Inferior parietal cortex (tissue), 1 donor: Measurements from ENCODE around the gene IGSF23.

Experiments used
- DNase-seq: peaks from one replicate; pipeline ENCODE4 v3.0.0-alpha.2; 2016; ENCODE audit errors: extremely low spot score

IGSF23 gene, protein sequence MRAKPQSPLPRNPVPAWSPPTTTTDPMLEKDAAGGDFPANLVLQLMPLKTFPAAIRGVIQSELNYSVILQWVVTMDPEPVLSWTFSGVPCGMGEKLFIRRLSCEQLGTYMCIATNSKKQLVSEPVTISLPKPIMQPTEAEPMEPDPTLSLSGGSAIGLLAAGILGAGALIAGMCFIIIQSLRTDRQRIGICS

DNA sequence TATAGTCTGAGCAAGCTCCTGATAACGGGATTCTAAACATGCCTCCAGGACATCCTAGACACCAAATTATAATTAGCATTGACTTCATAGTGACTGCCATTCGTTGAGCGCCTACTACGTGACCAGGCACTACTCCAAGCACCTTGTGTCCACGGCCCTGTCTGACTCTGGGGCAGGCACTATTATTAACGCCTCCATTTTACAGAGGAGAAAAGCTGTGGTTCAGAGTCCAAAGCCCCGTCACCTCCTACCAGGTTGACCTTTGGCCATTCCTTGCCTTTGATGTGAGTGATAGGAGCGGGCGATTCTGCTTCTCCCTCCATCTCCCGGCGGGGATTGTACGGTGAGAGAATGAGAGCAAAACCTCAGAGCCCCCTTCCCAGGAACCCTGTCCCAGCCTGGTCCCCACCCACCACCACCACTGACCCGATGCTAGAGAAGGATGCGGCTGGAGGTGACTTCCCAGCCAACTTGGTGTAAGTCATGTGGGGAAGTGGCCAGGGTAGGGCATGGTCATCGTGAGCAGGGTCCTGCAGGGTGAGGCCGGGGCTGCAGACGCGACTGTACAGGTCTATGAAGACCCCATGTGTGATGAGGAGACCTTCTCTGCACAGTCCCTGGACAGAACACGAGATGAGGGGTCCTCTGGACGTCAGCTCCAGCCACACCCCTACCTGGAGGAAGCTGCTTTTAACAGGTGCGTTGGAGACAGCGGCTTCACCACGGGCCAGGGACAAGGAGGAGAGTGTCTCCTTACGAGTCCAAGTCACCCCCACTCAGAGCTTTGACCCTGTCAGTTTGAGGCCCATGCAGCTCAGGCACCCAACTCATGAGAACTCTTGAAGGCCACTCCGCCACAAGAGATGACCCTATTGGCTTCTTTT lies at the start of gene IGSF23:
Gene IGSF23 (plus strand): TSS at position 269 of the 884 bp plus-strand sequence. CDS start 83 bp downstream, at position 352.
- DNase-seq, result no peak

DNA sequence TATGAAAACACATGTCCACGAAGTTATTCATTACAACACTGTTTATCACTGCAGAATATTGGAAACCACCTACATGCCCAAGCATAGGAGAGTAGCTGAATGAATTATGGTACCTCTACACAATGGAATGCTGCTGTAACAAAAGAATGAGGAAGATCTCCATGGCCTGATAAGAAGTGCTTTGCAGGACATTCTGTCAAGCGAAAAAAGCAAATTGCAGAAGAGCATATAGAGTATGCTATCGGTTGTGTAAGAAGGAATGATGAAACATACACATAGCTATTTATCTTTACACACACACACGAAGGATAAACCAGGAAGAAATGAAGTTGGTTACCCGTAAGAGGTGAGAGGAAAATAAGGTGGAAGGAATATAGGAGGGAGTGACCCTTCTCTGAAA lies 46.4 kb upstream of the IGSF23 start:
- no peak for DNase-seq

DNA sequence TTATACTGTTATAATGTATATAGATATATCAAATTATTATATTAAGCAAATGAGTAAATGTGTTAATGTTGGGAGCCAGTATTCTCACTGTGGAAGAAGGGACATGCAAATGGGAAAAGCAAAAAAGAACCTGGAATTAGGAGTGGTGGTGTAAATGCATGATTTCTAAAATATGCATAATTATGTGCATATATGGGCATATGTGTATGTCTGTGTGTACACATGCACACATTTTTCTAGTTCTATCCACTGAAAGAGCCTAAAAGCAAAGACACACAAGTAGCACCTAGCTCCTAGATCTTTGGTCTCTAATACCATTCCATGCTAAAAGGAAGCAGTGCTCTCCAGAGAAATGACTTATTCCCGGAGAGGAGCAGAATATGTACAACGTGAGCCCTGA lies 45.6 kb upstream of the IGSF23 start:
- no peak for DNase-seq

DNA sequence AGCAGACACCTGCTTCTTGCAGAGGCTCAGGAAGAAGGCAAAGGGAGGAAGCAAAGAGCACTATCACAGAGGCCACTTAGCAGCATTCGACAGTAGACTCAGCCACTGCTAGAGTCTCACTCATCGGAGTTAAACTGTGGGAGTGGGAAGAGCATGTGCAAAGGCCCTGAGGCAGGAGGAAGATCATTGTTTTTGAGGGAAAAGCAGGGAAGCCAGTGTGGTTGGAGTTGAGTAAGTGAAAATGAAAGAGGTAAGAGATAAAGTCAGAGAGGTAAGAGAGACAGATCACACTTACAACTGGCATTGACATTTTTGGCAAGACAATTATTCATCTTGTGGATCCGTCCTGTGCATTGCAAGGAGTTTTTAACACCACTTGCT lies 42.8 kb upstream of the IGSF23 start:
- DNase-seq, result no peak

DNA sequence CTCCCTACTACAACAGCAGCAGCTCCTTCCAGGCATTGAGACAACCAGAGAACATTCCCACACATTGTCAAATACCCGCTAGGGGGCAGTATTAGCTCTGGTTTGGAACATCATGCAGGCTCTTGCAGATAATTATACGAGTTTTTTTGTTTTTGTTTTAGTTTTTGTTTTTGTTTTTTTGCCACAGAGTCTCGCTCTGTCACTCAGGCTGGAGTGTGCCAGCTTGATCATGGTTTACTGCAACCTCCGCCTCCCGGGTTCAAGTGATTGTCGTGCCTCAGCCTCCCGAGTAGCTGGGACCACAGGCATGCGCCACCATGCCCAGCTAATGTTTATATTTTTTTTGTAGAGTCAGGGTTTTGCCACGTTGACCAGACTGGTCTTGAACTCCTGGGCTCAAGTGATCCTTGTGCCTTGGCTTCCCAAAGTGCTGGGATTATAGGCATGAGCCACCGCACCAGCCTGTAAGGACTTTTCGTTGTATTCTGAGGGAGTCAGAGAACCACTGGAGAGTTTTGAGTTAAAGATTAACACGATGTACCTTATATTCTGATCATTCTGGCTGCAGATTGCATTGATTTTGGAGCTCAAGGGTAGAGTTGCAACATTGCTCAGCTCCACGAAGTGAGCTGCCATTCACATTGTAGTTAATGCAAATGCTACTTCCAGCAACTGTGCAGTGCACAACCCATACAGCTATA lies 42.2 kb upstream of the IGSF23 start:
- DNase-seq, result peak; percentile 91

DNA sequence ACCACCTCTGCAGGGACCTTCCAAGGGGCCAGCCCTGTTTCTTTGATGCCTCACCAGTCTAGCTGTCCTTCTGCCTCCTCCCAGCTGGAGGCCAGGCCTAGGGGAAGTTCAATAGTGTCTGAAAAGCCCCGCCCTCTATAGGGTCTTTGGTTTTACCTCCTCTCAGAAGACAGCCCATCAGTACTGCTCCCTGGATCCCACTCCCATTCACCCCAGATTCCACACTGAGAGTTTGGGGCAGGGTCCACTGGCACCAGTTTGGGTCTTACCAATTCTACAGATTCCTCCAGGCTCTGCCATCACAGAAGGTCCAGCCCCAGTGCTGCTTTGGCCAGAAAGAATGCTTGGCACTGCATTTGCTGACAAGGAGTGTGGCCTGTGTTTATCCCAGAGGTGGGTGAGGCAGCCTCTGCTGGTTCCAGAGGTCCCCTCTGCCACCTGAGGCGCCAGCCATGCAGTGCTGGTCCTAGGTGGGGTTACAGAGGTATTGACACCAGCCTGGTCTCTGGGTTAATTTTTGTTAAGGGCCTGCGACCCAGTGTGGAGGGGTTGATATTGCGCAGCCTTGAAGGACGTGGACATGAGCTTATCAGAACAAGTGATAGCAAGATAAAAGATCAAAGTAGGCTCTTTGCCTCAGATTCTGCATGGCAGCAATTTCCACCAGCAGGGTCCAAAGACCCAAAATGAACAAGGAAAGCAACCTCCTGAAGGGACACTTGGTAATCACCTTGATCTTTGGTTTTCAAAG lies 41.4 kb upstream of the IGSF23 start:
- no peak for DNase-seq

DNA sequence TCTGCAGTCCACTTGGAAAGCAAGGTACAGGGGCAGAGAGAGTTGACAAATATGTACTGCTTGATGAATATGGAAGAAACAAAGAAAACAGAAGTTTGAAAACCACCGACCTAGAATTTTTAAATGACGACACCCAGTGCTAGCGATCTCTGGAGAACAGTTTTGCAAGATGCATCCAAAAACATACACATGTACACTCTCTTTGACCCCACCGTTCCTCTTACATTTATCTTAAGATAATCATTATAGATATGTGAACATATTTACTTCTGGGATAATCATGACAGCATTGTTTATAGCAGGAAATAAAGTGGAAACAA lies 40.8 kb upstream of the IGSF23 start:
- no peak for DNase-seq

DNA sequence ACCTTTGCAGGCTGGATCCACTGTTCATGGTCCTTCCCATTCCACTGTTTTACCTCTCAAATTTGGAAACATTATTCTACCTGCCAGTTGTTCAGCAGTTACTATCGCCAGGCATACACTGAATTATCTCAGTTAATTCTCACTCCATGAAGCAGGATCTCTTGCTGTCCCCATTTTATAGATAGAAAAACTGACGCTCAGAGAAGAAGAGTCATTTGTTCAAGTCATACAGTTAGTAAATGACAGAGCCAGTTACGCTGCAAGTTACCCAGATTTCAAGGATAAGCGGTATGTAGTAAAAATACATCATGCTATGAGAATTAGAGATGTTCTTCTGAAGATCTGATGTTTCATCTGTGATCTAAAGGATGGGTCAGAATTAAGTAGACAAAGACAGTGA lies 40.2 kb upstream of the IGSF23 start:
- DNase-seq, result no peak

DNA sequence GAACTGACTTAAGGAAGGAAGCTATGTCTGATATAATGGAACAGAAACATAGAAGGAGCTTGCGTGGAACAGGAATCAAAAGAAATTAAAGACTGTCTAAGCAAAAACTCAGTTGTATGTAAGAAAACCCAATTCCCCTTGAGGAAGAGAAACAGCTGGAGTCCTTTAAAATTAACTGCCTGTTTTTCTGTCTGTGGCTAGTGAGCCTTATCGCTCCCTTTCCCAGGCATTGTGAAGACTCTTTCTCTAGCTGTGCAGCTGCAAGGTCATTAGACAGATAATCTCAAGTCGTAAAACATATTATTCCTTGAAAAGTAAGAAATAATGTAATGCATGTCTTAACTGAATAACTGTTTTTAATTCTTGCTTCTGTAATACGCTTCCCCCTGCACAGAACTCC lies 39.7 kb upstream of the IGSF23 start:
- no peak for DNase-seq

DNA sequence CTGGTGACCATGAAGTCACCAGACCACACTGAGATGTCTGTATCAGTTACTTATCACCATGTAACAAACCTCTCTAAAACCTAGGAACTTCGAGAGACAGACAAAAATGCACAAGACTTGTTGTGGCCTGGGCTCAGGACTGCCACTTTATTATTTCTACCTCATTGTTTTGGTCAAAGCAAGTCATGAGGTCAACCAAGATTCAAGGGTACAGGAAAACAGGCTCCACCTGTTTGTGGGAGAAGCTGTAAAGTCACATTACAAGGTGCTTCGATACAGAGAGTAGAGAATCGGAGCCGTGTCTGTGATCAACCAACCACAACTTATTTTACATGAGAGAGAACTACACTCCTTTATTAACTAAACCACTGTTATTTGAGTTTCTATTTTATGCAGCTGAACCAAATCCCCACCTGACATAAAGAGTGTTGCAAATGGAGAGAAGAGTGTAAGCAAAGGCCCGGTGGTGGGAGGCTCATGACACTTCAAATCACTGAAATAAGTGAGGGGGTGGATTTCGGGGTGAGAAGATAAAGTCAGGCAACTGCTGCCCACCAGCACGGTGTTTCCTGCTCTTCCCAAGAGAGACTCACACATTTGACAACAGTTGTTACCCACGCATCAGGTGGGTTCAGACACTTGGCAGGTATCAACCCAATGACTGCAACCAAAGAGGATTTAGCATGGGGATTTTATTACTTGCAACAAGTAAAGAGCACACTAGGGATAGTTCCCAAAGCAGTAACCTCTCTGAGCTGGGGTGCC lies 39.0 kb upstream of the IGSF23 start:
- no peak for DNase-seq

DNA sequence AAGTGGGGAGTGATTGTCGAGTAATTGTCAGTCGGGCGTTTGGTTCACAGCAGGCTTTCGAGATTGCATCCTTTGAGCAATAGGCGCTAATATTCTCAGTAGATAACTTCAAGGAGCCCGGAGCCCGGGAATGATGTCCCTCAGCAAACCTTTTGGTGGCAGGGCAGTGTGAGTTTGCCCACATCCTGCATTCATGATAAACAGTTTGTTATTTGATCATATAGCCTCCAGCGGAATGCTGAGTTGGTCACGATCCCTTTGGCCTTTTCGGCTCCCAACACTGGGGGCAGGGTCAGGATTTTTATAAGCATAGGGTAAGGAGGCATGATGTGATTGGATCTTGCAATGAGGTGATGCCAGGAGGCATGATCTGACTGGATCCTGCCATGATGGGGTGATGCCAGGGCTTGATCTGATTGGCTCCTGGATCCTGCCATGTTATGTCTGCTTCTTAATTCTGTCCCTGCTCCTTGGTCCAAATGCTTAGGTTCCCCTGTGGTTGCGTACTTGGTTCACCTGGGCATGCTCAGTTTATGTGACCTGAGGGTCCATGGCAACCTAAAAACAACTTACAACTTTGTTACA lies 38.2 kb upstream of the IGSF23 start:
- no peak for DNase-seq

DNA sequence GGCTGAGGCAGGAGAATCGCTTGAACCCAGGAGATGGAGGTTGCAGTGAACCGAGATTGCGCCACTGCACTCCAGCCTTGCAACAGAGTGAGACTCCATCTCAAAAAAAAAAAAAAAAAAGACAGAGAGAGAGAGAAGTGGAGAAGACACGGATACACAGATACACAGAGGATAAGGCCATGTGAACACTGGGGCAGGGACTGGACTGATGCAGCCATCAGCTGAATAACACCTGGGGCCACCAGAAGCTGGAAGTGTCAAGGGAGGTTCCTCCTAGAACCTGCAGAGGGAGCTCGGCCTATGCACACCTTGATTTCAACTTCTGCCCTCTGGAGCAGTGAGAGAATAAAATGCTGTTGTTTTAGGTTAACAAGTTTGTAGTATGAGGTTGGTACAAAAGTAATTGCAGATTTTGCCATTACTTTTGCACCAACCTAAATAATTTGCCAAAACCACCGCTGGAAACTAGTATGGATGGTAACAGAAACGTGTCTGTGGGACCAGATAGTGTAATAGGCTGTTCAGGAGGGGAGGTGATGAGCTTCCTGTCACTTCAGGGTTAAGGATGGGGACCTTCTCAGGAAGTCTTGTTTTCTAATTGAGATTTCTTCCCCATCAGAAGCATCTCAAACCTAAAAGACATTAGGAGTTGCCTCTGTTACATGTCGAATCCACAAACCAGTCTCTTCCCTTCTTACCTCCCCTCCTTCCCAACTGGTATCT lies 36.4 kb upstream of the IGSF23 start:
- no peak for DNase-seq

DNA sequence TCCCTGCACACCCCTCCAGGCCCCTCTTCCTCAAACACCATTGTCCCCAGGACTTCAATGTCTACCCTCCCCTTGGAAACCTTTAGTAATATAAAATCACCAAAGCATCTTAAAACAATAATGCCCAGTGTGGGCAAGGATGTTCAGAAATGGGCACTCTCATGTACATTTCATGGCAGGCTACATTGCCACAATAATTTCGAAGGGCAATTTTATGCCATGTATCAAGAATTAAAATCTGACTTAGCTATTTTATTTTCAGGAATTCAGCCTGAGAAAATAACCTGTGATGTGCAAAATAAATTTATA lies 35.8 kb upstream of the IGSF23 start:
- no peak for DNase-seq

DNA sequence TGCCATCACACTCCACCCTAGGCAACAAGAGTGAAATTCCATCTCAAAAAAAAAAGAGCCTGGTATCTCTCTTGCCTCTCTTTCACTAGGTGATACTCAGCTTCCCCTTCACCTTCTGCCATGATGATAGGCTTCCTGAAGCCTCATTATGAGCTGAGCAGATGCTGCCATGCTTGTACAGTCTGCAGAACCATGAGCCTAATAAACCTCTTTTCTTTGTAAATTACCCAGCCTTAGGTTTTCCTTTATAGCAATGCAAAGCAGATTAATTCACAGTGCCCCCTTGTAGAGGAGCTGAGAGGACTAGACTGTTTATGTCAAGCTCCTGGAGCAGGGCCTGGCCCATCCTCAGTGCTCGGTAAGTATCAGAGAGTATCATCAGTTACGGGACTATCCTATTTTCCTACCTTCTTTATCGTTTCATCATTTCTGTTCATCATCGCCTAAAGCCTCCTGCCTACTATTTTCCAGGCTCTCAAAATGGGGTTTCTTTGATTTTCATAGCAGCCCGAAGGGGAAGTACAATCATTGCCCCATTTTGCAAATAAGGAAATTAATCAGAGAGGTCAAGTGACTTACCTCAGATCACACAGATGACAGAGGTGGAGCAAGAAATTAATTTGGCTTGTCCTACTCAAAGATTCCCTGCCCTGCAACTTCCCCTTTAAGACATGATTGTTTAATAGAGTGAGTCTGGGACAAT lies 33.5 kb upstream of the IGSF23 start:
- no peak for DNase-seq

DNA sequence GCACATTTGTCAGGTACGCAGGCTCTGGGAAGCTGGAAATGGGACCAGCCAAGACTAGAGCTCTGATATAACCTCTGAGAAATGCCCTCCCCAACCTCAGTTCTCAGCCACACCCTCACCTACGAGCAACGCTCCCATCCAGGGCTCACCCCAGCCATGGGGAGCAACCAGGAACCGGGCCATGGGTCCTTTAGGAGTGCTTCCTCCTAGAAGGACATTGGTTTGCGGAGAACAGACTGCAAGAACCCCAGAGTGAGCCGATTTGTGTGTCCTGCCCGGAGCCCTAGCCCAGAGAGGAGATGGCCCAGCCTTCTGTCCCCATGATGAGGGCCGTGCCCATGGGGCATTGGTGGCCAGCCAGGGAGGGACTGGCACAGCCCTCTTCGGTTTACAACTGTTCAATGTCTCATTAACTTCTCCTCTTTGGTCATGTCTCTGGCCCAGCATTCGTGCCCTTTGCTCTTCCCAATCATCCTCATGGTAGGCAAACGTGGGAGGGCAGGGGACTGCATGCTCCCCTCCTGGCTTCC lies 32.9 kb upstream of the IGSF23 start:
- DNase-seq, result no peak

DNA sequence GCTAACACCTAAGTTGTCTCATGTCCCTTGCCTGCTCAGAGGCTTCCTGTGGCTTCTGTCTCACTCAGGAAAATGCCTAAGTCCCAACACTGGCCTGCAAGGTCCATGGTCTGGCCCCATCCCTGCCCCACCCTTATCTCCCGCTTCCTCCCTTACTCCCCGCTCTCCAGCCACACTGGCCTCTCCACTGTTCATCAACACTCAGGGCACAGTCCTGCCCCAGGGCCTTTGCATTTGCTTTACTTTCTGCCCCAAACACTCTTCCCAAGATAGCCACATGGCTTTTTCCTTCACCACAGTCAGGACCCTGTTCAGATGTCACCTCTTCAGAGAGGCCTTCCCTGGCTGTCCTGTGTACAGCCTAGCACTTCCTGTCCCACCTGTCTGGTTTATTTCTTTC lies 32.1 kb upstream of the IGSF23 start:
- DNase-seq, result no peak

DNA sequence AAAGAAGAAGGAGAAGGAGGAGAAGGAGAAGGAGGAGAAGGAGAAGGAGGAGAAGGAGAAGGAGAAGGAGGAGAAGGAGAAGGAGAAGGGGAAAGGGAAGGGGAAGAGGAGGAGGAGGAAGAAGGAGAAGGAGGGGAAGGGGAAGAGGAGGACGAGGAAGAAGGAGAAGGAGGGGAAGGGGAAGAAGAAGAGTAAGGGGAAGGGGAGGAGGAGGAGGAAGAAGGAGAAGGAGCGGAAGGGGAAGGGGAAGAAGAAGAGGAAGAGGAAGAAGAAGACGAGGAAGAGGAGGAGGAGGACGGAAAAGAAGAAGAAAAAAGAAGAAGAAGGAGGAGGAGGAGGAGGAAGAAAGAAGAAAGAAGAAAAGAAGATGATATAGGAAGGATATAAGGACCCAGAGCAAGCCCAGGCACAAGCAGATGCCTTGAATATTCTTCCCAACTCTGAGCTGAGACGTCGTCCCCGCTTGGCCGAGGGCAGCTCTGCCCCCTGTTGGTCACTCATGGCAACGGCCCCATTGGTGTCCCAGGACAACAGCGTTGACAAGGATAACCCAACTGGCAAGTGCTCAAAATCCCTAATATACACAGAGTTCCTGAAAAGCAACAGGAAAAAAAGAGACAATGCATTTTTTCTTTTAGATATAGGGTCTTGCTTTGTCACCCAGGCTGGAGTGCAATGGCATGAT lies 30.6 kb upstream of the IGSF23 start:
- no peak for DNase-seq

DNA sequence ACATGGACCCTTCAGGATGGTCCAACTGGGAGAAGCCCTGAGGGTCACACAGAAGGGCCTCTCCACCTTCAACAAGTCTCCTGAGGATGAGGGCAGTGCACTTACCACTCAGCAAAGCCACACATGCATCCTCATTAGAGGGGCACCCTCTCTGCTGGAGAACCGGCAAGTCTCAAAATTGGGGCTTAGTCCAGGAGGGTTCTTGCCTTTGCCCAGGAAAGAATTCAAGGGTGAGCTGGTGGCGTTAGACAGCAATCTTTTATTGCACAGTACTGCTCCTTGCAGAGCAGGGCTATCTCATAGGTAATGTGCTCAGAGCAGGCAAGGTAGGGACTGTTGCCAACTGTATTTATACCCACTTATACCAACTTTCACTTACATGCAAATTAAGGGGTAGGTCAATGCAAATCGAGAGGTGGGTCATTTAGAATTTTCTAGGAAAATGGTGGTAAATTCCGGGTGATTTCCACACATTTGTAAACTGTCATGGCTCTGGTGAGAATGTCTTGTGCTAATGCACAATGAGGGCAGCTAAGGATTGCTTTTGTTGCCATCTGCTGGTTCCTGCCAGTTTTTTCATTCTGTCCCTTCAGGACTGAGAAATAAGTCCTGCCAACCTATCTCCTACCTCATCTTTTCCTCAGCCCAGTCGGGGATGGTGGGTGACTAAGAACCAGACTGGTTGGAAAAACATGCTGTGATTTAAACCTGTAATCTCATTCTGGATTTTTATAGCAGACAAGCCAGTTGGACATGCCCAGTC lies 27.8 kb upstream of the IGSF23 start:
- DNase-seq, result no peak
